VCaP (cell line): Measurements from ENCODE around the gene PSMC5.
A peak's percentile ranks its signal among the peaks of the same experiment; 100 is the strongest.

Source experiments
- H3K27ac ChIP-seq: fragments of 450-650 bp; 2 replicates; pipeline ENCODE4 v1.5.1; 2017
- CTCF ChIP-seq: fragments of 450-650 bp; conservative IDR thresholded peaks from 2 replicates; pipeline ENCODE4 v1.5.1; 2017; ENCODE audit warnings: mild to moderate bottlenecking, moderate library complexity

PSMC5 gene

GRCh38 chr17:63840591-63841349 is 13.5 kb downstream of the PSMC5 start:
- no peak for TF ChIP-seq CTCF
- H3K27ac ChIP-seq, result peak overlapping the region; percentile 96

- TF ChIP-seq CTCF, result no peak
- H3K27ac ChIP-seq, result peak overlapping the region; percentile 96
Observed at GRCh38 chr17:63841350-63842172, 14.3 kb downstream of the PSMC5 start.

- peak overlapping the region; percentile 96 for H3K27ac ChIP-seq
- TF ChIP-seq CTCF, result no peak
Observed at GRCh38 chr17:63842173-63842539, 14.9 kb downstream of the PSMC5 start.

GRCh38 chr17:63842540-63843386 is 15.5 kb downstream of the PSMC5 start, which contains the start of gene SMARCD2:
SMARCD2 (minus strand) TSS chr17:63842685; CDS start chr17:63842674, 11 bp downstream.
- no peak for TF ChIP-seq CTCF
- H3K27ac ChIP-seq, result peak within 1 kb of the TSS; percentile 96

- peak overlapping the region; percentile 96 for H3K27ac ChIP-seq
Observed at GRCh38 chr17:63843387-63843888, 16.2 kb downstream of the PSMC5 start.

GRCh38 chr17:63843910-63844677 is 16.9 kb downstream of the PSMC5 start:
- TF ChIP-seq CTCF, result no peak
- peak overlapping the region; percentile 96; the same call in 1 of the 2 replicates for H3K27ac ChIP-seq

GRCh38 chr17:63845509-63845908 is 18.3 kb downstream of the PSMC5 start:
- H3K27ac ChIP-seq, result no peak overlapping the region
- TF ChIP-seq CTCF, result no peak
